Measurements from ENCODE around the gene GPR135. TPM values are rescaled to one million over a fixed set of nuclear protein-coding genes. Genes with fewer than 3 reads are reported as not detected.

GPR135 gene
- total and polyA plus RNA-seq, 4 donors = 5.7 to 8.4 (median 6.3) TPM

DNA sequence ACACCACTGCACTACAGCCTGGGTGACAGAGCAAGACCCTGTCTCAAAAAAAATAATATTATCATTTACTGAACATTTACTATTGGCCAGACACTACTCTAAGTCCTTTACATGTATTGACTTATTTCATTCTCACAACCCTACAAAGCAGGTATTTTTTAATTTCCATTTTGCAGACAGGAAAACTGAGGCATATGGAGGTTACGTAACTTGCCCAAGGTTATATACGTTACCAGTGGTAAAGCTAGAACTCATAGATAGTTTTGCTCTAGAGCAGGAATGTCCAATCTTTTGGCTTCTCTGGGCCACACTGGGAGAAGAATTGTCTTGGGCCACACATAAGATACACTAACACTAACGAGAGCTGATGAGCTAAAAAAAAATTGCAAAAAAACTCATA is 13.4 kb upstream of the GPR135 start:
- H3K36me3 ChIP-seq (ENCODE audit: control insufficient read depth, insufficient read depth, low read length) = peaks cover 5% of the 10 kb centered on the region
- no peak for DNase-seq (ENCODE audit: low read depth in 4 of 6, low spot score in 6 of 6)
- no peaks in the 10 kb centered on the region for H3K27me3 ChIP-seq (ENCODE audit: control insufficient read depth, insufficient read depth, low read length)
- H3K4me3 ChIP-seq (ENCODE audit: low read depth, low read length) = no peak overlapping the region
- H3K4me1 ChIP-seq (ENCODE audit: control insufficient read depth, insufficient read depth, low read length) = peaks cover 3% of the 10 kb centered on the region
- H3K9me3 ChIP-seq (ENCODE audit: control insufficient read depth, insufficient read depth, low read length) = no peaks in the 10 kb centered on the region
- H3K27ac ChIP-seq (ENCODE audit: low read depth, low read length) = no peak overlapping the region
- WGBS (ENCODE audit: insufficient coverage) = 93% methylated on average over 2 of the region's 3 CpGs

DNA sequence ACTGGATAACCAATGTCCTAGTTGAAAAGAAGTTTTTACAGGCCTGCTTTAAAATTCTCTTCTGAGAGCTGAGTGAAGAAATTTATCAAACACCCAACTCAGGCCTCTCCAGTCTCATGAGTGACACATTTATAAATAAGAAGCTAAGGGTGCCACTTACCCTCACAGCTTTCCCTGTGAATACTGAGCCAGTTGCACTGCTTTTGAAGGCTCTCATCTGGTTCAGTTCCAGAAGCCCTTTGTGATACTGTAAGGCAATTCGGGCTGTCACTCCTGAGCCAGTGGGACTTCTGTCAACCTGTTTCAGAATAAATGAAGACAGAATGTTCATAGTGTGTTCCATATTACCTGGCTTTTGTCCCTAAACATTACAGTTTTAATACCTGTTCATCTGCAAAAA is 10.5 kb upstream of the GPR135 start:
- no peak for DNase-seq (ENCODE audit: low read depth in 4 of 6, low spot score in 6 of 6)
- peaks cover 6% of the 10 kb centered on the region for H3K36me3 ChIP-seq (ENCODE audit: control insufficient read depth, insufficient read depth, low read length)
- no peaks in the 10 kb centered on the region for H3K4me1 ChIP-seq (ENCODE audit: control insufficient read depth, insufficient read depth, low read length)
- no peaks in the 10 kb centered on the region for H3K27me3 ChIP-seq (ENCODE audit: control insufficient read depth, insufficient read depth, low read length)
- no peaks in the 10 kb centered on the region for H3K9me3 ChIP-seq (ENCODE audit: control insufficient read depth, insufficient read depth, low read length)
- no peak overlapping the region for H3K27ac ChIP-seq (ENCODE audit: low read depth, low read length)
- no peak overlapping the region for H3K4me3 ChIP-seq (ENCODE audit: low read depth, low read length)
- WGBS (ENCODE audit: insufficient coverage) = no CpG with 5 or more reads among the region's 1 CpG

DNA sequence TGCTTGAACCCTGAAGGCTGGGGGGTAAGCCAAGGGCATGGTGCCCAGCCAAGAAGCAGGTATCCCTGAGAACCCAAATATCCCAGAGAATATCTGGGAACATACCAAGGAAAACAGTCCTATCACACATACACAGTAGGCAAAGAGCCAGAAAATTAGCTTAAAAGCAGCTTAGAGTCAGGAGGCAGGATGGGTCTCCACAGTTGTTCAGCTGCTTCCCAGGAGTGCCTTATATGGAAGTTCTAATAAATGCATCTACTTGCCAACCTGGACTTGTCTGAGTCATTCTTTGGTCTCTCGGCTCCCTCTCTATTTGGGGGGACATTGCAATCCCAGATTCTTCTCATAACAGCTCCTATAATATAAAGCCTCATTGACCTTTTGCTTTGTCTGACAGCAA is 9.0 kb upstream of the GPR135 start:
- H3K36me3 ChIP-seq (ENCODE audit: control insufficient read depth, insufficient read depth, low read length) = peaks cover 6% of the 10 kb centered on the region
- DNase-seq (ENCODE audit: low read depth in 4 of 6, low spot score in 6 of 6) = no peak
- no peak overlapping the region for H3K27ac ChIP-seq (ENCODE audit: low read depth, low read length)
- WGBS (ENCODE audit: insufficient coverage) = no CpG with 5 or more reads among the region's 1 CpG
- H3K4me3 ChIP-seq (ENCODE audit: low read depth, low read length) = no peak overlapping the region
- no peaks in the 10 kb centered on the region for H3K4me1 ChIP-seq (ENCODE audit: control insufficient read depth, insufficient read depth, low read length)
- H3K9me3 ChIP-seq (ENCODE audit: control insufficient read depth, insufficient read depth, low read length) = no peaks in the 10 kb centered on the region
- no peaks in the 10 kb centered on the region for H3K27me3 ChIP-seq (ENCODE audit: control insufficient read depth, insufficient read depth, low read length)

DNA sequence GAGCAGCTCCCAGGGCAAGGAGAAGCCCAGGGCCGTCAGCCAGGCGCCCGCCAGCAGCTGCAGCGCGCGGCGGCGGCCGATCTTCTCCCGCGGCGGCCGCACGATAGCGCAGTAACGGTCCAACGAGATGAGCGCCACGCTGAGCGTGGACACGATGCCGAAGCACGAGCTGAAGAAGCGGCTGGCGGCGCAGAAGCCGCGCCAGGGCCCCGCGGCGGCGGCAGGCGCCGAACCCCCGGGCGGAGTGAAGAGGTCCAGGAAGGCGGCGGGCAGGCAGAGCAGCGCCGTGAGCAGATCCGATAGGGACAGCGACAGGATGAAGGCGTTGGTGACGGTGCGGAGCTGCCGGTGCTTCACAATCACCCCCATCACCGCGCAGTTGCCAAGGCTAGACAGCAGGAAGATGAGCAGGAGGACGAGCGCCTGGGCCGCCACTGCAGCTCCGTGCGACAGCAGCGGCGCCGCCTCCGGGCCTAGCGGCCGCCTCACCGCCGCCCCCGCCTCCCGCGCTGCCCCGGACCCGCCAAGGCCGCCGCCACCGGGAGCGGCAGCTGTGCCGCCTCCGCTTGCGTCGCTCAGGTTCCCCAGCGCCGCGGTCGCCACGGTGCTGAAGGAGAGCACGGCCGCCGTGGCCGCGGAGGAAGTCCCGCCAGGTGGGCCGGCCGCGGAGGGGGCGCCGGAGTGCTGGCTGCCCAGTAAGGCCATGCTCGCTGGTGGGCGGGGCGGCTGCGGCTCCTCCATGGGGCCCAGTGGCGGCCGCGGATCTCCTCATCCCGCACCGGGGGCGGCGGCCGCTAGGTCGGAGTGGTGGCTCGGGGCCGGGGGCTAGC is 479 bp downstream of the GPR135 start:
- Histone ChIP-seq H3K36me3 (ENCODE audit: control insufficient read depth, insufficient read depth, low read length) (peaks cover 4% of the 10 kb centered on the region), H3K4me3 (ENCODE audit: low read depth, low read length) (peak overlapping the region; percentile 46), H3K9me3 (ENCODE audit: control insufficient read depth, insufficient read depth, low read length) (no peaks in the 10 kb centered on the region), H3K4me1 (ENCODE audit: control insufficient read depth, insufficient read depth, low read length) (peaks cover 12% of the 10 kb centered on the region), H3K27ac (ENCODE audit: low read depth, low read length) (peak overlapping the region; percentile 70), H3K27me3 (ENCODE audit: control insufficient read depth, insufficient read depth, low read length) (no peaks in the 10 kb centered on the region)
- WGBS (ENCODE audit: insufficient coverage) = under 1% methylated on average over 105 of the region's 105 CpGs
- peak; percentile 35 to 85 (median 48) for DNase-seq (ENCODE audit: low read depth in 4 of 6, low spot score in 6 of 6)

DNA sequence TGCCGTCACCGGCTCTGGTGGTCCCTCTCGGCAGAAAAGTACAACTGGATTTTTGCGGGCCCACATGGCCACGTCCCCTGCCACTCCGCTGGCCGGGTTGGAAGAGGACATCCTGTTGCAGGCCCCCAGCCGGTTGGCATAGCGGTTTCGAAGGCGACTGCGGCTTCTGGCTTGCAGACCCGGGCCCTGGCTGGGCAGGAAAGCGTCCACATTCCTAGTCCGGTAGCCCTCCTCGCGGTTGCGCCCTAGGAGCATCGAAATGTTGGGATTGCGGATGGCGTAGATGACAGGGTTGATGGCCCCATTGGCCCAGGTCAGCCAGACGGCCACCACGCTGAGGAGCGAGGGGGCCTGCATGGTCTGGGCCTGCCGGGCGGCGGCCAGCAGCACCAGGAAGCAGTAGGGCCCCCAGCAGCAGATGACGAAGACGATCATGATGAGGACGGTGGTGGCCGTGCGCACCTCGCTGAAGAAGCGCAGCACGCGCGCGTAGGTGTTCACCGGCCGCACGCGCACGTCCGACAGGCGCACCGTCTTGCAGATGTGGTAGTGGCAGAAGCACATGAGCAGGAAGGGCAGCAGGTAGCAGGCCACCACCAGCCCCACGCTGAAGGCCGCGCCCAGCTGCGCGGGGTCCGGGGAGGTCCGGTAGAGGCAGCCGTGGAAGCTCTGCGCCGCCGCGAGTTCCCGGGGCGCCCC is 1.2 kb downstream of the GPR135 start:
- Histone ChIP-seq H3K4me1 (ENCODE audit: control insufficient read depth, insufficient read depth, low read length) (peaks cover 12% of the 10 kb centered on the region), H3K27ac (ENCODE audit: low read depth, low read length) (peak overlapping the region; percentile 11), H3K9me3 (ENCODE audit: control insufficient read depth, insufficient read depth, low read length) (no peaks in the 10 kb centered on the region), H3K27me3 (ENCODE audit: control insufficient read depth, insufficient read depth, low read length) (no peaks in the 10 kb centered on the region), H3K4me3 (ENCODE audit: low read depth, low read length) (peak overlapping the region; percentile 46), H3K36me3 (ENCODE audit: control insufficient read depth, insufficient read depth, low read length) (peaks cover 4% of the 10 kb centered on the region)
- WGBS (ENCODE audit: insufficient coverage) = 19% methylated on average over 60 of the region's 60 CpGs
- peak in 2 of 6 donors; percentile 20 to 80 for DNase-seq (ENCODE audit: low read depth in 4 of 6, low spot score in 6 of 6)

DNA sequence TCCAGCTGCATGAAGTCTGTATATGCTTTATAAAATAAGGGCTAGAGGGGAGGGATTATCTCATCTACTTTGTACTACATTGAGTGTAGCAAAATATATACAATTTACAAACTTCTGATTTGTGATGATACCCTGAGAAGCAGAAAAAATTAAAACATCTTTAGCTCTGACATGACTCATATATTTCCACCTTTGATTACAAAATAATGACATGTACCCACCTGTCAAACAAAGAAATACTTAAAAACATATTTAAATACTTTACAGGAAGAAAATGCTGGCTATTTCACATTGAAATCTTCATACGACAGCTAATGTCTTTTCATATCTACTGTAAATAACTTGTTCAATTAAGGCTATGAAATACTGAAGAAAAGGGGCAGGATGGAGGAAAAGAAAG is 3.3 kb downstream of the GPR135 start:
- Histone ChIP-seq H3K27me3 (ENCODE audit: control insufficient read depth, insufficient read depth, low read length) (no peaks in the 10 kb centered on the region), H3K4me1 (ENCODE audit: control insufficient read depth, insufficient read depth, low read length) (peaks cover 12% of the 10 kb centered on the region), H3K9me3 (ENCODE audit: control insufficient read depth, insufficient read depth, low read length) (no peaks in the 10 kb centered on the region), H3K4me3 (ENCODE audit: low read depth, low read length) (no peak overlapping the region), H3K36me3 (ENCODE audit: control insufficient read depth, insufficient read depth, low read length) (peaks cover 4% of the 10 kb centered on the region), H3K27ac (ENCODE audit: low read depth, low read length) (no peak overlapping the region)
- no peak for DNase-seq (ENCODE audit: low read depth in 4 of 6, low spot score in 6 of 6)
- WGBS (ENCODE audit: insufficient coverage) = no CpG with 5 or more reads among the region's 1 CpG

DNA sequence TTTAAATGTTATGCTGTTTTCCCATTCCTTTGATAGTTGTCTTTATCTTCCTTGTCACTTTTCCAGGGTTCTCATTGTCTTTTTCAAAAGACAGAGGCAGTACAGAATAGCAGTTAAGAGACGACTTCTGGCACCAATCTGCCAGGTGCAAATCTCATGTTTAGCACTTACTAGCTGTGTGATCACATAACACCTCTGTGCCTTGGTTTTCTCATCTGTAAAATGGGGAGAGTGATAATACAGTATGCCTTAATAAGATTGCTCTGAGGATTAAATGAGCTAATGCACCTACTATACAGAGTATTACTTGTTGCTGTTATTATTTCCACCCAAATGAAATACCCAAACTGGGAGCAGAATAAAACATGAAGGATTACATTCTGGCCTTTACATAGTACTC is 4.8 kb downstream of the GPR135 start:
- no peak for DNase-seq (ENCODE audit: low read depth in 4 of 6, low spot score in 6 of 6)
- Histone ChIP-seq H3K4me1 (ENCODE audit: control insufficient read depth, insufficient read depth, low read length) (peaks cover 11% of the 10 kb centered on the region), H3K27me3 (ENCODE audit: control insufficient read depth, insufficient read depth, low read length) (no peaks in the 10 kb centered on the region), H3K27ac (ENCODE audit: low read depth, low read length) (no peak overlapping the region), H3K36me3 (ENCODE audit: control insufficient read depth, insufficient read depth, low read length) (peaks cover 4% of the 10 kb centered on the region), H3K9me3 (ENCODE audit: control insufficient read depth, insufficient read depth, low read length) (no peaks in the 10 kb centered on the region), H3K4me3 (ENCODE audit: low read depth, low read length) (no peak overlapping the region)
- no CpG with 5 or more reads among the region's 1 CpG for WGBS (ENCODE audit: insufficient coverage)

DNA sequence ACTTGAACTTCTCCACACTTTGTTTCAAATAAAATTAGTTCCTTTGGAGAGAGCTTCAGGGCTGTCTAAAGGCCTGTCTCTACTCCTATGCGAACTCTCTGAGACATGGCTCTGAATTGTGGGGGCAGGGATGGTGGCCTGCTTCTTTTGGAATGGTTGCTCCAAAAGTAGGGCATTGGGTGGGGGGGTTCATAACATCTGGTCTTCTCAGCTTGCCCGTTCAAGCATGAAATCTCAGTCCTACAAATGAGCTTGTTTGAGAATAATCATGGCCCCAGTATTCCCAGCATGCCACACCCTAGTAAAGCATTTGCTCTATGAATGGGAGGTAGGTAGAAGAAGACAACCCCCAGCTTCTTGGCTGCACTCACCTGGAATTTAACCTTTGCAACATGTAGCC is 6.7 kb downstream of the GPR135 start:
- Histone ChIP-seq H3K9me3 (ENCODE audit: control insufficient read depth, insufficient read depth, low read length) (no peaks in the 10 kb centered on the region), H3K4me3 (ENCODE audit: low read depth, low read length) (no peak overlapping the region), H3K36me3 (ENCODE audit: control insufficient read depth, insufficient read depth, low read length) (no peaks in the 10 kb centered on the region), H3K27me3 (ENCODE audit: control insufficient read depth, insufficient read depth, low read length) (no peaks in the 10 kb centered on the region), H3K27ac (ENCODE audit: low read depth, low read length) (no peak overlapping the region), H3K4me1 (ENCODE audit: control insufficient read depth, insufficient read depth, low read length) (peaks cover 1% of the 10 kb centered on the region)
- DNase-seq (ENCODE audit: low read depth in 4 of 6, low spot score in 6 of 6) = no peak
- 100% methylated on average over 1 of the region's 2 CpGs for whole genome bisulfite sequencing (ENCODE audit: insufficient coverage)

DNA sequence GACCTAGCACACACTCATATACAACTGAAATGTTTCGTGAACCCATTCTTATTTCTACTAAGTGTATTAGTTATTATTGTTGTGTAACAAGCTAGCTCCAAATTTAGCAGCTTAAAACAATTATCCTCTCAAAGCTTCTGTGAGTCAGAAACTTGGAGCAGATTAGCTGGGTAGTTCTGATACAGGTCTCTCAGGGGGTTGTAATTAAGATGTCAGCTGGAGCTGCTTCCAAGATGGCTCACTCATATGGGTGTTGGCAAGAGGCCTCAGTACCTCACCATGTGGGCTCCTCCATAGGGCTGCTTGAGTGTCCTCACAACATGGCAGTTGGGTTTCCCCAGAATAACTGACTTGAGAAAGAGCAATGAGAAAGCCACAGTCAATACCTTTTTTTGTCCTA is 9.8 kb downstream of the GPR135 start:
- Histone ChIP-seq H3K9me3 (ENCODE audit: control insufficient read depth, insufficient read depth, low read length) (no peaks in the 10 kb centered on the region), H3K4me3 (ENCODE audit: low read depth, low read length) (no peak overlapping the region), H3K4me1 (ENCODE audit: control insufficient read depth, insufficient read depth, low read length) (no peaks in the 10 kb centered on the region), H3K36me3 (ENCODE audit: control insufficient read depth, insufficient read depth, low read length) (no peaks in the 10 kb centered on the region), H3K27me3 (ENCODE audit: control insufficient read depth, insufficient read depth, low read length) (no peaks in the 10 kb centered on the region), H3K27ac (ENCODE audit: low read depth, low read length) (no peak overlapping the region)
- no CpG with 5 or more reads among the region's 1 CpG for WGBS (ENCODE audit: insufficient coverage)
- no peak for DNase-seq (ENCODE audit: low read depth in 4 of 6, low spot score in 6 of 6)

DNA sequence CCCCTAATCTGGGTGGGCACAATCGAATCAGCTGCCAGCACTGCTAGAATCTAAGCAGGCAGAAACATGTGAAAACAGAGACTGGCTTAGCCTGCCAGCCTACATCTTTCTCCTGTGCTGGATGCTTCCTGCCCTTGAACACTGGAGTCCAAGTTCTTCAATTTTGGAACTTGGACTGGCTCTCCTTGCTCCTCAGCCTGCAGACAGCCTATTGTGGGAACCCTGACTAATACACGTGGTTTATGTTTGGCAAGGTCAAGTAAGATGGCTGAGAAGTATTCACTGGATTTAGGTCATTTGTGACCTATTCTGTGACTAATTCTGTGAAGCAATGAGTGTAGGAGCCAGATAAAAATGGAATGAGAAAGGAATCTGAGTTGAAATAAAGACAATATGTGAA is 11.0 kb downstream of the GPR135 start:
- Histone ChIP-seq H3K4me3 (ENCODE audit: low read depth, low read length) (no peak overlapping the region), H3K36me3 (ENCODE audit: control insufficient read depth, insufficient read depth, low read length) (no peaks in the 10 kb centered on the region), H3K4me1 (ENCODE audit: control insufficient read depth, insufficient read depth, low read length) (no peaks in the 10 kb centered on the region), H3K9me3 (ENCODE audit: control insufficient read depth, insufficient read depth, low read length) (no peaks in the 10 kb centered on the region), H3K27me3 (ENCODE audit: control insufficient read depth, insufficient read depth, low read length) (no peaks in the 10 kb centered on the region), H3K27ac (ENCODE audit: low read depth, low read length) (no peak overlapping the region)
- 53% methylated on average over 2 of the region's 2 CpGs for WGBS (ENCODE audit: insufficient coverage)
- no peak for DNase-seq (ENCODE audit: low read depth in 4 of 6, low spot score in 6 of 6)
